ENCODE results near the gene LRMDA.

DNA sequence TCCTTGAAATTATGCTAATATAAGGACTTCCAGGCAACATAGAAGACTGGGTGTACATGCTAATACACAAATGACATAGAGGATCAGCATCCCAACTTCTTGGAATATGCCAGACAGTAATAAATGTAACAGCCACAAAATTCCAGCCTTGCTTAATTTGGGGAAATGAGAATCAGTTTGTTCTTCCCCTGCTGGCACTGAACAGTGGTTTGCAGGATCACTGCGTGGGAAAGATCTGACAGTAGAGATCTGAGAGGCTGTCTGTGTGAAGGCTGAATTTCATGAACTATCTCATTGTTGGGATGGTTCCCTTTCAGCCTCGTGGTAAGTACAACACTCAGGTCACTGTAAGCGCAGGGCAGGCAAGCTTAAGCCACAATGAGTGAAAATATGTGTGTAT, 1078.0 kb downstream of the LRMDA start:
- TF ChIP-seq, protein P1, sequence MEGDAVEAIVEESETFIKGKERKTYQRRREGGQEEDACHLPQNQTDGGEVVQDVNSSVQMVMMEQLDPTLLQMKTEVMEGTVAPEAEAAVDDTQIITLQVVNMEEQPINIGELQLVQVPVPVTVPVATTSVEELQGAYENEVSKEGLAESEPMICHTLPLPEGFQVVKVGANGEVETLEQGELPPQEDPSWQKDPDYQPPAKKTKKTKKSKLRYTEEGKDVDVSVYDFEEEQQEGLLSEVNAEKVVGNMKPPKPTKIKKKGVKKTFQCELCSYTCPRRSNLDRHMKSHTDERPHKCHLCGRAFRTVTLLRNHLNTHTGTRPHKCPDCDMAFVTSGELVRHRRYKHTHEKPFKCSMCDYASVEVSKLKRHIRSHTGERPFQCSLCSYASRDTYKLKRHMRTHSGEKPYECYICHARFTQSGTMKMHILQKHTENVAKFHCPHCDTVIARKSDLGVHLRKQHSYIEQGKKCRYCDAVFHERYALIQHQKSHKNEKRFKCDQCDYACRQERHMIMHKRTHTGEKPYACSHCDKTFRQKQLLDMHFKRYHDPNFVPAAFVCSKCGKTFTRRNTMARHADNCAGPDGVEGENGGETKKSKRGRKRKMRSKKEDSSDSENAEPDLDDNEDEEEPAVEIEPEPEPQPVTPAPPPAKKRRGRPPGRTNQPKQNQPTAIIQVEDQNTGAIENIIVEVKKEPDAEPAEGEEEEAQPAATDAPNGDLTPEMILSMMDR (conservative IDR thresholded peaks at IDR 0.05; ENCODE audit: low read length): no peak
- no peak for TF ChIP-seq EZH2phosphoT487 (IDR thresholded peaks at IDR 0.05; ENCODE audit: borderline replicate concordance, low read depth, low read length)

All from OCI-LY7 (cell line).